DOHH2 (cell line): ENCODE results near the gene VEGFD.

Experiments
- H3F3A ChIP-seq: fragments of 200-600 bp; sonication (generic), shearing (Covaris generic); 2 replicates; pipeline ENCODE4 v1.6.0; 2016; ENCODE audit warnings: antibody characterized with exemption, mild to moderate bottlenecking; ENCODE audit not compliant: control insufficient read depth, insufficient read depth
- H3K27ac ChIP-seq: fragments of 200-600 bp; sonication (generic); 2 replicates; pipeline ENCODE4 v1.5.1; 2014; ENCODE audit warnings: low read depth, mild to moderate bottlenecking, low read length, moderate library complexity
- H3K27me3 ChIP-seq: fragments of 200-600 bp; sonication (generic); 2 replicates; pipeline ENCODE4 v1.6.1; 2014; ENCODE audit warnings: mild to moderate bottlenecking, low read length, mixed read lengths; ENCODE audit not compliant: control insufficient read depth
- H3K36me3 ChIP-seq: fragments of 200-600 bp; sonication (generic); 2 replicates; pipeline ENCODE4 v1.6.1; 2014; ENCODE audit warnings: mild to moderate bottlenecking, low read length, moderate library complexity, mixed read lengths; ENCODE audit not compliant: control insufficient read depth
- H3K4me1 ChIP-seq: fragments of 200-600 bp; sonication (generic); 2 replicates; pipeline ENCODE4 v1.6.1; 2014; ENCODE audit warnings: mild to moderate bottlenecking, low read length, mixed read lengths; ENCODE audit not compliant: control insufficient read depth
- H3K4me2 ChIP-seq: fragments of 200-600 bp; sonication (generic); 2 replicates; pipeline ENCODE4 v1.6.0; 2014; ENCODE audit warnings: mild to moderate bottlenecking, low read length, moderate library complexity
- H3K4me3 ChIP-seq: fragments of 200-600 bp; sonication (generic); 2 replicates; pipeline ENCODE4 v1.5.1; 2014; ENCODE audit warnings: mild to moderate bottlenecking, low read length, mixed read lengths
- H3K79me2 ChIP-seq: fragments of 200-600 bp; sonication (generic); 2 replicates; pipeline ENCODE4 v1.6.1; 2014; ENCODE audit warnings: mild to moderate bottlenecking, low read length, mixed read lengths; ENCODE audit not compliant: control insufficient read depth
- H3K9me2 ChIP-seq: fragments of 200-600 bp; sonication (generic); replicated peaks from 2 replicates; pipeline ENCODE4 v1.6.1; 2014; ENCODE audit warnings: mild to moderate bottlenecking, low read length, mixed read lengths; ENCODE audit not compliant: control insufficient read depth
- H3K9me3 ChIP-seq: fragments of 200-600 bp; sonication (generic); 2 replicates; pipeline ENCODE4 v1.6.1; 2014; ENCODE audit warnings: antibody characterized with exemption, low read length, mixed read lengths; ENCODE audit not compliant: control insufficient read depth, insufficient read depth
- H4K20me1 ChIP-seq: fragments of 200-600 bp; sonication (generic); 2 replicates; pipeline ENCODE4 v1.6.0; 2014; ENCODE audit warnings: low read depth, mild to moderate bottlenecking, antibody characterized with exemption, low read length, moderate library complexity; ENCODE audit not compliant: control insufficient read depth, insufficient read depth
- EZH2phosphoT487 ChIP-seq: fragments of 200-600 bp; sonication (generic); IDR thresholded peaks from 2 replicates; pipeline ENCODE4 v1.6.1; 2017; ENCODE audit warnings: borderline replicate concordance, mild to moderate bottlenecking, antibody characterized with exemption, low read length, moderate library complexity, mixed read lengths
- TF ChIP-seq, protein P1 (sequence below): fragments of 200-600 bp; sonication (generic); IDR thresholded peaks from one replicate; pipeline ENCODE4 v1.5.1; 2014; ENCODE audit warnings: antibody characterized with exemption, mild to moderate bottlenecking, low read depth, low read length; ENCODE audit not compliant: poor library complexity, severe bottlenecking

VEGFD gene, protein sequence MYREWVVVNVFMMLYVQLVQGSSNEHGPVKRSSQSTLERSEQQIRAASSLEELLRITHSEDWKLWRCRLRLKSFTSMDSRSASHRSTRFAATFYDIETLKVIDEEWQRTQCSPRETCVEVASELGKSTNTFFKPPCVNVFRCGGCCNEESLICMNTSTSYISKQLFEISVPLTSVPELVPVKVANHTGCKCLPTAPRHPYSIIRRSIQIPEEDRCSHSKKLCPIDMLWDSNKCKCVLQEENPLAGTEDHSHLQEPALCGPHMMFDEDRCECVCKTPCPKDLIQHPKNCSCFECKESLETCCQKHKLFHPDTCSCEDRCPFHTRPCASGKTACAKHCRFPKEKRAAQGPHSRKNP

DNA sequence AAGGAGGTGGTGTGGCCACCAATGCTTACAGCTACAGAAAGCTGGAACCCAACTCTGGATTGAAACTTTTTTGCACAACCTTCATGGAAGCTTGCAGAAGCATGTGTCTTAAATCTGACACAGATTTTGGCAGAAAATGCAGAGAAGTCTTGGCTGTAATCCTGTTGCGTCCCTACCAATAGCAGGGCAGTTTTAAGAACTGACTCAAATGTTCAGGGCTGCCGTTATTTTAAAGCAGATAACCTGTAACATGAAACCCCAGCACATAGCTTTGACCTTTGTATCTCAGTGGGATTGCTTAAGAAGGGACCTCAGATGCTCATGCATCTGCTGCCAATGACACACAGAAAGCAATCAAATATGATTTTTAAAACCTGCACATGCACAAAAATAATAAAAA lies at the start of gene VEGFD:
Gene VEGFD (minus strand): TSS at position 110 of the 400 bp plus-strand sequence. CDS start 467 bp downstream, outside the sequence.
- Histone ChIP-seq H3K27me3 (no peaks in the 10 kb centered on the region), H3F3A (no peaks in the 10 kb centered on the region), H3K4me3 (no peak within 1 kb of the TSS), H3K4me2 (no peak within 1 kb of the TSS), H4K20me1 (no peaks in the 10 kb centered on the region), H3K4me1 (no peaks in the 10 kb centered on the region), H3K9me3 (no peaks in the 10 kb centered on the region), H3K36me3 (no peaks in the 10 kb centered on the region), H3K27ac (no peak within 1 kb of the TSS), H3K79me2 (no peaks in the 10 kb centered on the region), H3K9me2 (no peaks in the 10 kb centered on the region)
- TF ChIP-seq, protein P1, sequence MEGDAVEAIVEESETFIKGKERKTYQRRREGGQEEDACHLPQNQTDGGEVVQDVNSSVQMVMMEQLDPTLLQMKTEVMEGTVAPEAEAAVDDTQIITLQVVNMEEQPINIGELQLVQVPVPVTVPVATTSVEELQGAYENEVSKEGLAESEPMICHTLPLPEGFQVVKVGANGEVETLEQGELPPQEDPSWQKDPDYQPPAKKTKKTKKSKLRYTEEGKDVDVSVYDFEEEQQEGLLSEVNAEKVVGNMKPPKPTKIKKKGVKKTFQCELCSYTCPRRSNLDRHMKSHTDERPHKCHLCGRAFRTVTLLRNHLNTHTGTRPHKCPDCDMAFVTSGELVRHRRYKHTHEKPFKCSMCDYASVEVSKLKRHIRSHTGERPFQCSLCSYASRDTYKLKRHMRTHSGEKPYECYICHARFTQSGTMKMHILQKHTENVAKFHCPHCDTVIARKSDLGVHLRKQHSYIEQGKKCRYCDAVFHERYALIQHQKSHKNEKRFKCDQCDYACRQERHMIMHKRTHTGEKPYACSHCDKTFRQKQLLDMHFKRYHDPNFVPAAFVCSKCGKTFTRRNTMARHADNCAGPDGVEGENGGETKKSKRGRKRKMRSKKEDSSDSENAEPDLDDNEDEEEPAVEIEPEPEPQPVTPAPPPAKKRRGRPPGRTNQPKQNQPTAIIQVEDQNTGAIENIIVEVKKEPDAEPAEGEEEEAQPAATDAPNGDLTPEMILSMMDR: no peak
- TF ChIP-seq EZH2phosphoT487: no peak

DNA sequence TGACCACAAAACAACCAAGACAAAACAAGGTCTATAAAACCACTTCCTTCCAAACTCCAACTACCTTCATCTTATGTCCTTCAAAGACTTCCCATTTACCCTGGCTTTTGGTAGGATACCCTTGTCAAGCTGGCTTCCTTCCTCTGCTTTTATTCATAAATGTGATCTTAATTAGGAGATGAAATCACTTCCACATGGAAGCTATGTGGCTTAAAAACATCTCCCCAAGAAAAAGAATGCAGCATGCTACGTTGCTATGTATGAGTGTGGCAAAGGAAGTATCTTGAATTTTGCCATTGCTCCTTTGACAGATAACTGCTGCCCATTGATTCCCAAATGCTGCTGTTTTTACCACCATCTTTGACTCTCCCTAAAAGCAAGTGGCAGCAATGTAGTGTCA lies 46.4 kb upstream of the VEGFD start:
- H3K9me2 ChIP-seq: no peaks in the 10 kb centered on the region
- no peaks in the 10 kb centered on the region for H4K20me1 ChIP-seq
- no peaks in the 10 kb centered on the region for H3F3A ChIP-seq
- no peaks in the 10 kb centered on the region for H3K4me1 ChIP-seq
- H3K27me3 ChIP-seq: no peaks in the 10 kb centered on the region
- no peak overlapping the region for H3K4me2 ChIP-seq
- no peak overlapping the region for H3K27ac ChIP-seq
- TF ChIP-seq, protein P1: no peak
- no peaks in the 10 kb centered on the region for H3K9me3 ChIP-seq
- no peak overlapping the region for H3K4me3 ChIP-seq
- H3K36me3 ChIP-seq: no peaks in the 10 kb centered on the region
- no peaks in the 10 kb centered on the region for H3K79me2 ChIP-seq

DNA sequence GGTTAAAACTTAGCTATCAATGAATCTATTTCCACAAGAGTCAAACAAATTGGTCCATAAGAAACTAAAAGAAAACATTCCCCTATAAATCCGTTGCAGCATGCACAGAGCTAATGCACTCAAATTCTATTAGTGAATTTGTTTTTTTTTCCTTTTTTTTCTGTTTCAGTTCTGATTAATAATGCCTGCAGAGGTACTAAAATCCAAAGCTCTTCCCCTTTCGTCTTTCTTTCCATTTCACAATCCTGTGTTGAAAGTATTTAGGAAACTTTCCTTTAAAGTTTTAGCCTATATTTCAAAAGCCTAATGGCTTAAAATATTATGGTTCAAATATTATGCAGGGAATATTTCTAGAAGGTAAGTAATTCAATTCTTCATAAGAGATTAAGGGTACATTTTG lies 45.9 kb upstream of the VEGFD start:
- Histone ChIP-seq H3K9me3 (no peaks in the 10 kb centered on the region), H3K79me2 (no peaks in the 10 kb centered on the region), H3K9me2 (no peaks in the 10 kb centered on the region), H3K4me2 (no peak overlapping the region), H4K20me1 (no peaks in the 10 kb centered on the region), H3K4me3 (no peak overlapping the region), H3K27ac (no peak overlapping the region), H3K27me3 (no peaks in the 10 kb centered on the region), H3K36me3 (no peaks in the 10 kb centered on the region), H3F3A (no peaks in the 10 kb centered on the region), H3K4me1 (no peaks in the 10 kb centered on the region)
- TF ChIP-seq, protein P1: no peak
- no peak for TF ChIP-seq EZH2phosphoT487
